ENCODE data around the gene RPS8. TPM values are rescaled to one million over a fixed set of nuclear protein-coding genes. Genes with fewer than 3 reads are reported as not detected.

Gene RPS8
- total and polyA plus RNA-seq, 4 donors = 258 to 891 (median 575) TPM

- H3K4me1 ChIP-seq (ENCODE audit: control insufficient read depth in 4 of 4, insufficient read depth in 4 of 4, low read length in 3 of 4) = peaks cover 0 to 17% (median 8%) of the 10 kb centered on the region in 4 donors
- no peak for DNase-seq (ENCODE audit: low spot score)
- TF ChIP-seq YY1 (IDR thresholded peaks at IDR 0.05) (no peak), ATF3 (IDR thresholded peaks at IDR 0.05) (no peak), FOXA2 (IDR thresholded peaks at IDR 0.05) (no peak), ZBTB33 (IDR thresholded peaks at IDR 0.05) (no peak), FOXA1 (IDR thresholded peaks at IDR 0.05) (no peak), TAF1 (conservative IDR thresholded peaks at IDR 0.05) (no peak), HNF4G (IDR thresholded peaks at IDR 0.05) (no peak), JUND (IDR thresholded peaks at IDR 0.05) (no peak), MAX (IDR thresholded peaks at IDR 0.05) (no peak), RXRA (IDR thresholded peaks at IDR 0.05) (no peak), NR2F2 (IDR thresholded peaks at IDR 0.05) (no peak), GABPA (IDR thresholded peaks at IDR 0.05 in 1 of 2, conservative IDR thresholded peaks at IDR 0.05 in 1 of 2) (no peak), SP1 (IDR thresholded peaks at IDR 0.05) (no peak), EGR1 (IDR thresholded peaks at IDR 0.05; ENCODE audit: low read depth in 2 of 2) (no peak)
- H3K27ac ChIP-seq (ENCODE audit: low read depth in 1 of 2, low read length in 2 of 2) = peak overlapping the region; percentile 92 to 99
- peak overlapping the region; percentile 86 to 96 for H3K9ac ChIP-seq (ENCODE audit: low read depth in 1 of 2, low read length in 2 of 2)
- peaks cover 5 to 29% (median 17%) of the 10 kb centered on the region in 4 donors for H3K36me3 ChIP-seq (ENCODE audit: control insufficient read depth in 4 of 4, insufficient read depth in 3 of 4, low read depth in 1 of 4, low read length in 3 of 4)
- H3K27me3 ChIP-seq (ENCODE audit: control insufficient read depth in 4 of 4, insufficient read depth in 4 of 4, low read length in 3 of 4) = no peaks in the 10 kb centered on the region
- no peaks in the 10 kb centered on the region for H3K9me3 ChIP-seq (ENCODE audit: control insufficient read depth in 4 of 4, low read length in 3 of 4)
- H3K4me3 ChIP-seq (ENCODE audit: low read depth in 1 of 3, low read length in 3 of 3) = peak overlapping the region; percentile 75 to 97 (median 96)
- WGBS = 14% methylated on average over 36 of the region's 36 CpGs
Measured at GRCh38 chr1:44775930-44776729, 790 bp downstream of the RPS8 start.

DNA sequence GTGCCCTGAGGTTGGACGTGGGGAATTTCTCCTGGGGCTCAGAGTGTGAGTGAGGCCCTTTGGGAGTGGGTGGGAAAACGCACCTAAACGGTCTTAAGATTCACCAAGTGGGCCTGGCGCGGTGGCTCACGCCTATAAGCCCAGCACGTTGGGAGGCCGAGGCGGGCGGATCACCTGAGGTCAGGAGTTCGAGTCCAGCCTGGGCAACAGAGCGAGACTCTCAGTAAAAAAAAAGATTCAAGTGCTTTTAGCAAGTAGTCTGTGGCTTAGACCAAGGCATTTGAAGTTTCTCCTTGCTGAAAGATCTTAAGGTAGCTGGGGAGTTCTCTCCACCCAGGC is 1.4 kb downstream of the RPS8 start:
- TF ChIP-seq NR2F2 (IDR thresholded peaks at IDR 0.05) = no peak
- no peak for TF ChIP-seq FOXA1 (IDR thresholded peaks at IDR 0.05)
- no peak for TF ChIP-seq ZBTB33 (IDR thresholded peaks at IDR 0.05)
- no peak for TF ChIP-seq CTCF (IDR thresholded peaks at IDR 0.05; ENCODE audit: low read depth, low read length, missing input control)
- no peak for TF ChIP-seq EGR1 (IDR thresholded peaks at IDR 0.05; ENCODE audit: low read depth in 2 of 2)
- no peaks in the 10 kb centered on the region for H3K27me3 ChIP-seq (ENCODE audit: control insufficient read depth in 4 of 4, insufficient read depth in 4 of 4, low read length in 3 of 4)
- peaks cover 5 to 29% (median 18%) of the 10 kb centered on the region in 4 donors for H3K36me3 ChIP-seq (ENCODE audit: control insufficient read depth in 4 of 4, insufficient read depth in 3 of 4, low read depth in 1 of 4, low read length in 3 of 4)
- H3K27ac ChIP-seq (ENCODE audit: low read depth in 1 of 2, low read length in 2 of 2) = peak overlapping the region in 1 of 2 donors; percentile 99
- 61% methylated on average over 12 of the region's 12 CpGs for WGBS
- peak overlapping the region; percentile 75 to 97 (median 96) for H3K4me3 ChIP-seq (ENCODE audit: low read depth in 1 of 3, low read length in 3 of 3)
- peaks cover 0 to 17% (median 8%) of the 10 kb centered on the region in 4 donors for H3K4me1 ChIP-seq (ENCODE audit: control insufficient read depth in 4 of 4, insufficient read depth in 4 of 4, low read length in 3 of 4)
- no peaks in the 10 kb centered on the region for H3K9me3 ChIP-seq (ENCODE audit: control insufficient read depth in 4 of 4, low read length in 3 of 4)
- no peak for DNase-seq (ENCODE audit: low spot score)
- peak overlapping the region in 1 of 2 donors; percentile 96 for H3K9ac ChIP-seq (ENCODE audit: low read depth in 1 of 2, low read length in 2 of 2)
